B cell (primary cell): ENCODE results near the gene MPZL1. TPM values are rescaled to one million over a fixed set of nuclear protein-coding genes. Genes with fewer than 3 reads are reported as not detected.
A peak's percentile ranks its signal among the peaks of the same experiment; 100 is the strongest.

Experiments
- ATAC-seq: fragments of 200-7000 bp; cut with Tn5 transposase; one replicate; pipeline ENCODE4 v1.10.0; 2021; ENCODE audit warnings: low read depth, mild to moderate bottlenecking, moderate number of reproducible peaks, moderate library complexity
- CTCF ChIA-PET: fragments of 350-600 bp; sonication (Branson Sonifier 250); formaldehyde crosslinking; loops from one replicate; lab custom pipeline; 2021; ENCODE audit warnings: antibody characterized with exemption, inconsistent platforms; lab: Charles Lee
- POLR2A ChIA-PET: fragments of 350-600 bp; sonication (Branson Sonifier 250); formaldehyde crosslinking; loops from one replicate; lab custom pipeline; 2021; ENCODE audit warnings: antibody characterized with exemption; lab: Charles Lee
- DNase-seq: peaks from one replicate; pipeline ENCODE4 v3.0.0; 2013
- H2AFZ ChIP-seq: 2 replicates; pipeline ENCODE4 v1.6.1; 2012; ENCODE audit warnings: mild to moderate bottlenecking, low read depth, low read length; ENCODE audit not compliant: insufficient read depth, poor library complexity, severe bottlenecking
- H3K27ac ChIP-seq, 2 donors: 1 replicate in 1 of 2; 2 replicates in 1 of 2; pipeline ENCODE4 v1.5.1; 2012 to 2013; ENCODE audit warnings: low read length in 2 of 2, mild to moderate bottlenecking in 2 of 2, moderate library complexity in 1 of 2
- H3K27me3 ChIP-seq, 4 experiments: fragments of 200-600 bp in 1 of 4; sonication (generic) in 1 of 4; replicated peaks in 1 of 4; 1 replicate in 2 of 4; 2 replicates in 2 of 4; pipeline versions ENCODE4 v1.6.1 to v1.7.0; 2013 to 2016; ENCODE audit warnings: low read length in 3 of 4, mild to moderate bottlenecking in 2 of 4, mixed read lengths in 1 of 4, moderate library complexity in 1 of 4; ENCODE audit not compliant: insufficient read depth in 4 of 4, control insufficient read depth in 3 of 4; ENCODE audit errors: control extremely low read depth in 1 of 4
- H3K36me3 ChIP-seq, 2 experiments: replicated peaks in 1 of 2; 1 replicate in 1 of 2; 2 replicates in 1 of 2; pipeline versions ENCODE4 v1.6.1 to v1.7.1; 2013; ENCODE audit warnings: low read length in 1 of 2; ENCODE audit not compliant: insufficient read depth in 2 of 2, control insufficient read depth in 1 of 2; ENCODE audit errors: control extremely low read depth in 1 of 2, extremely low read depth in 1 of 2
- H3K4me1 ChIP-seq, 2 donors: fragments of 200-600 bp in 1 of 2; sonication (generic) in 1 of 2; 1 replicate in 1 of 2; 2 replicates in 1 of 2; pipeline versions ENCODE4 v1.5.1 to v1.6.1; 2013 to 2017; ENCODE audit warnings: low read length in 2 of 2; ENCODE audit not compliant: control insufficient read depth in 2 of 2, insufficient read depth in 2 of 2
- H3K4me2 ChIP-seq: replicated peaks from 2 replicates; pipeline ENCODE3; 2012; ENCODE audit warnings: mild to moderate bottlenecking, low read depth, low read length; ENCODE audit not compliant: poor library complexity, severe bottlenecking
- H3K4me3 ChIP-seq, 5 experiments: fragments of 200-600 bp in 1 of 5; sonication (generic) in 1 of 5; 1 replicate in 3 of 5; 2 replicates in 2 of 5; pipeline versions ENCODE4 v1.5.1 to v1.7.0; 2011 to 2016; ENCODE audit warnings: low read length in 4 of 5, mild to moderate bottlenecking in 4 of 5, low read depth in 2 of 5, control low read depth in 1 of 5, moderate library complexity in 1 of 5; ENCODE audit not compliant: insufficient read depth in 1 of 5; ENCODE audit errors: control extremely low read depth in 1 of 5, extremely low read depth in 1 of 5
- H3K79me2 ChIP-seq: fragments of 200-600 bp; sonication (generic); one replicate; pipeline ENCODE4 v1.6.0; 2016; ENCODE audit warnings: low read length; ENCODE audit not compliant: control insufficient read depth, insufficient read depth
- H3K9ac ChIP-seq: fragments of 200-600 bp; sonication (generic); 2 replicates; pipeline ENCODE4 v1.6.1; 2017; ENCODE audit warnings: mild to moderate bottlenecking, low read length, moderate library complexity
- H3K9me3 ChIP-seq, 3 donors: one replicate each; pipeline versions ENCODE4 v1.6.1 to v1.7.1; 2013; ENCODE audit warnings: low read length in 2 of 3; ENCODE audit not compliant: control insufficient read depth in 2 of 3, insufficient read depth in 1 of 3; ENCODE audit errors: control extremely low read depth in 1 of 3
- H4K20me1 ChIP-seq: 2 replicates; pipeline ENCODE4 v1.6.0; 2012; ENCODE audit warnings: mild to moderate bottlenecking, low read length; ENCODE audit not compliant: insufficient read depth, control insufficient read depth, poor library complexity, severe bottlenecking
- H3K27ac Mint-ChIP-seq: one replicate; pipeline ENCODE4 v1.8.0; 2021; ENCODE audit warnings: mixed read lengths
- H3K27me3 Mint-ChIP-seq: one replicate; pipeline ENCODE4 v1.8.0; 2021; ENCODE audit warnings: mixed read lengths
- H3K4me1 Mint-ChIP-seq: one replicate; pipeline ENCODE4 v1.8.0; 2021; ENCODE audit warnings: mixed read lengths
- H3K4me3 Mint-ChIP-seq: one replicate; pipeline ENCODE4 v1.8.0; 2021; ENCODE audit warnings: mixed read lengths
- H3K9me3 Mint-ChIP-seq: one replicate; pipeline ENCODE4 v1.8.0; 2022; ENCODE audit warnings: mixed read lengths; ENCODE audit not compliant: insufficient read depth
- CTCF ChIP-seq: fragments of 200-600 bp; IDR thresholded peaks from one replicate; pipeline ENCODE4 v1.8.0; 2022; ENCODE audit warnings: antibody characterized with exemption, mild to moderate bottlenecking
- EZH2 ChIP-seq: IDR thresholded peaks from 2 replicates; pipeline ENCODE4 v1.6.1; 2012; ENCODE audit warnings: borderline replicate concordance, low read depth, mild to moderate bottlenecking, moderate library complexity, low read length; ENCODE audit not compliant: insufficient read depth, poor library complexity, severe bottlenecking
- WGBS: methylation state at CpG from one replicate; pipeline ENCODE4 v1.1.5; 2013; ENCODE audit warnings: missing lambda C conversion rate; ENCODE audit not compliant: insufficient coverage; 5-methylcytosine and 5-hydroxymethylcytosine counted together
- intact Hi-C: fragments of 100-400 bp; cut with micrococcal nuclease; formaldehyde crosslinking; loops from one replicate; pipeline ENCODE4 v1.10.0; 2022
- polyA plus RNA-seq: library from polyadenylated mRNA; depleted of rRNA; stranded (reverse); fragments of >200 nt; gene quantifications from 2 replicates; pipeline ENCODE4 v1.2.3, GENCODE V29; 2012
- total RNA-seq, 2 donors: library from RNA; stranded (reverse); fragments of 120-200 nt in 1 of 2; gene quantifications; 1 replicate in 1 of 2; 2 replicates in 1 of 2; pipeline versions ENCODE4 v1.2.3 to v1.2.4, GENCODE V29; 2013 to 2022

The MPZL1 gene
- total and polyA plus RNA-seq, 2 donors (not counting 1 experiment from before 2014, with no cell fraction given), result 15.4 to 27.7 TPM

- WGBS, result 87% methylated on average over 3 of the region's 5 CpGs
- TF ChIP-seq EZH2 (no peak), CTCF (no peak)
- Histone ChIP-seq H3K79me2 (peaks cover 81% of the 10 kb centered on the region), H3K27ac (peak overlapping the region in 1 of 2 donors; percentile 52), H3K4me2 (no peak overlapping the region), H4K20me1 (peaks cover 99% of the 10 kb centered on the region), H3K27me3 (no peaks in the 10 kb centered on the region), H3K9me3 (no peaks in the 10 kb centered on the region), H3K4me1 (peaks cover 43 to 52% of the 10 kb centered on the region in 2 donors), H2AFZ (no peak overlapping the region), H3K36me3 (peaks cover 36 to 90% of the 10 kb centered on the region in 2 experiments), H3K9ac (no peak overlapping the region), H3K4me3 (no peak overlapping the region)
- H3K9me3 Mint-ChIP-seq, result no peaks in the 10 kb centered on the region
- H3K4me1 Mint-ChIP-seq, result peaks cover 26% of the 10 kb centered on the region
- ChIA-PET CTCF (interaction anchor here (0.9 to 9.8 kb wide), 4 partner anchors 12 to 81 kb away, joined by 3 to 77 read pairs (median 4); no protein-coding TSS in a partner anchor), POLR2A (interaction anchor here (0.7 to 1.6 kb wide), 4 partner anchors 13 to 146 kb away, joined by 3 to 4 read pairs (median 4); no protein-coding TSS in a partner anchor)
- peak overlapping the region; percentile 81 for H3K27ac Mint-ChIP-seq
- H3K27me3 Mint-ChIP-seq, result no peaks in the 10 kb centered on the region
- peak overlapping the region; percentile 23 for H3K4me3 Mint-ChIP-seq
- DNase-seq, result no peak
- no peak for ATAC-seq
- intact Hi-C loops, result no loop called here
Measured at GRCh38 chr1:167681451-167682098, 40.2 kb upstream of the MPZL1 start.

DNA sequence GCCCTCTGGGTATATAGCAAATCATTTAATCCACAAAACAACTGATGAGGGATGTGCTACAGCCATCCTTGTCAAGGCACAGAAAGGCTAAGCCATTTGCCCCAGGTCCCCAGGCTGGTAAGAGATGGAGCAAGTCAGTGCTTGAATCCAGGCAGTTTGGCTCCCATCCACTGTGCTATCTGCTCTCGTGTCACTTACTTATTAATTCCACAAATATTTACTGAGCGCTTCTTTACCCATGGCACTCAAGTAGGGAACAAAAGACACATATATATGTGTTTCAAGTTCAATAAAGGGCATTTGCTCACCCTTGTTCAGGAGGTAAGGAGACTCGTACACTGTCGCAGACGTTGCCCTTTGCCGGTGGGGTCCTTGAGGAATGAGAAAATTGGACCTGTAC lies 38.6 kb upstream of the MPZL1 start:
- DNase-seq (no peak), ATAC-seq (no peak)
- Histone ChIP-seq H3K4me1 (peaks cover 33 to 51% of the 10 kb centered on the region in 2 donors), H3K9me3 (no peaks in the 10 kb centered on the region), H3K9ac (no peak overlapping the region), H3K27ac (peak overlapping the region; percentile 18 to 52), H3K79me2 (peaks cover 67% of the 10 kb centered on the region), H2AFZ (no peak overlapping the region), H4K20me1 (peaks cover 93% of the 10 kb centered on the region), H3K4me3 (no peak overlapping the region), H3K4me2 (no peak overlapping the region), H3K36me3 (peaks cover 33 to 95% of the 10 kb centered on the region in 2 experiments), H3K27me3 (no peaks in the 10 kb centered on the region)
- Mint-ChIP-seq H3K27ac (peak overlapping the region; percentile 41), H3K4me1 (peaks cover 39% of the 10 kb centered on the region), H3K27me3 (no peaks in the 10 kb centered on the region), H3K9me3 (no peaks in the 10 kb centered on the region), H3K4me3 (no peak overlapping the region)
- intact Hi-C loops, result no loop called here
- ChIA-PET POLR2A (no interaction called here), CTCF (interaction anchor here (1.6 kb wide), 1 partner anchor 83 kb away, joined by 10 read pairs; no protein-coding TSS in a partner anchor)
- TF ChIP-seq CTCF, result no peak
- TF ChIP-seq EZH2, result no peak
- 100% methylated on average over 4 of the region's 6 CpGs for WGBS
